ENCODE data around the gene SERTAD4.

GRCh38 chr1:210264496-210265380 lies 32.1 kb downstream of the SERTAD4 start:
- TF ChIP-seq CTCF (IDR thresholded peaks at IDR 0.05; ENCODE audit: insufficient read depth, low read length), result no peak
- TF ChIP-seq POLR2AphosphoS5 (IDR thresholded peaks at IDR 0.05; ENCODE audit: low read depth), result no peak
- no peak for TF ChIP-seq REST (IDR thresholded peaks at IDR 0.05; ENCODE audit: insufficient replicate concordance, low read depth)
- no peak for TF ChIP-seq SPI1 (IDR thresholded peaks at IDR 0.05; ENCODE audit: borderline replicate concordance, low read depth)
- TF ChIP-seq GABPA (IDR thresholded peaks at IDR 0.05; ENCODE audit: low read depth), result no peak
